ENCODE measurements around the gene SPRR1A. TPM values are rescaled to one million over a fixed set of nuclear protein-coding genes. Genes with fewer than 3 reads are reported as not detected.

SPRR1A gene
- total and polyA plus RNA-seq, 4 donors = not detected

GRCh38 chr1:153032073-153032472 is 48.2 kb downstream of the SPRR1A start:
- intact Hi-C loops (cut with DNase I) = no loop called here
- DNase-seq = no peak
- no peak for ATAC-seq (ENCODE audit: low FRiP score)
- H3K27me3 ChIP-seq (ENCODE audit: control insufficient read depth in 1 of 2, insufficient read depth in 2 of 2, low read length in 1 of 2) = no peaks in the 10 kb centered on the region
- no peak overlapping the region for H3K27ac ChIP-seq (ENCODE audit: low read depth in 1 of 2, low read length in 2 of 2)
- H3K4me3 ChIP-seq (ENCODE audit: low read length in 2 of 2) = no peak overlapping the region
- no peaks in the 10 kb centered on the region for H3K36me3 ChIP-seq (ENCODE audit: control insufficient read depth in 1 of 2, insufficient read depth in 2 of 2, low read length in 1 of 2)
- no peaks in the 10 kb centered on the region for H3K9me3 ChIP-seq (ENCODE audit: control insufficient read depth, low read length)
- no peaks in the 10 kb centered on the region for H3K4me1 ChIP-seq (ENCODE audit: control insufficient read depth in 1 of 2, insufficient read depth in 2 of 2, low read length in 2 of 2)

DNA sequence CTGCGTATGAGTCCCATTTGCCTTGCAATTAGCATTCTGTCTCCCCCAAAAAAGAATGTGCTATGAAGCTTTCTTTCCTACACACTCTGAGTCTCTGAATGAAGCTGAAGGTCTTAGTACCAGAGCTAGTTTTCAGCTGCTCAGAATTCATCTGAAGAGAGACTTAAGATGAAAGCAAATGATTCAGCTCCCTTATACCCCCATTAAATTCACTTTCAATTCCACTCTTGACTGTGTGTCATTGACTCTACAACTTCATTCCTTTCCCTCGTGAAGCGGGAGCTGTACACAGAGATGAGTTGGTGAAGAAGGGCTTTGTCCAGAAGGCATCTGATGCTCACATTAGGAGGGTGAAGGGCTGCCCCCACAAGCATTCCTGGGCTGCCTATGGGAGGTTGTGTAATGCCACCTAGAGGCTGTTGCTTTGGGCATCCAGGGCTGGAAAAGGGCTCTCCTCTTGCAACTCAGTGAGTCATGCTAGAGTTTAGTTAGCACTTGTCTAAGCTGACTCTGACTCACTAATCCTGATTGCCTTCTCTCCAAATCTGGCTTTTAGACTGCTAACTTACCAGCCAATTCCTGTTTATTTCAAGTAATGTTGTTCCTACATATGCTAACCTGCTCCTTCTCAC is 48.9 kb downstream of the SPRR1A start:
- Histone ChIP-seq H3K9me3 (ENCODE audit: control insufficient read depth, low read length) (no peaks in the 10 kb centered on the region), H3K4me3 (ENCODE audit: low read length in 2 of 2) (no peak overlapping the region), H3K36me3 (ENCODE audit: control insufficient read depth in 1 of 2, insufficient read depth in 2 of 2, low read length in 1 of 2) (no peaks in the 10 kb centered on the region), H3K27ac (ENCODE audit: low read depth in 1 of 2, low read length in 2 of 2) (no peak overlapping the region), H3K27me3 (ENCODE audit: control insufficient read depth in 1 of 2, insufficient read depth in 2 of 2, low read length in 1 of 2) (no peaks in the 10 kb centered on the region), H3K4me1 (ENCODE audit: control insufficient read depth in 1 of 2, insufficient read depth in 2 of 2, low read length in 2 of 2) (no peaks in the 10 kb centered on the region)
- WGBS, 2 donors = 28 to 43% methylated on average over 3 of the region's 3 CpGs
- no peak for DNase-seq
- intact Hi-C loops (cut with DNase I) = no loop called here
- ATAC-seq (ENCODE audit: low FRiP score) = no peak

GRCh38 chr1:153035211-153035610 is 51.3 kb downstream of the SPRR1A start:
- Histone ChIP-seq H3K36me3 (ENCODE audit: control insufficient read depth in 1 of 2, insufficient read depth in 2 of 2, low read length in 1 of 2) (no peaks in the 10 kb centered on the region), H3K9me3 (ENCODE audit: control insufficient read depth, low read length) (no peaks in the 10 kb centered on the region), H3K4me1 (ENCODE audit: control insufficient read depth in 1 of 2, insufficient read depth in 2 of 2, low read length in 2 of 2) (no peaks in the 10 kb centered on the region), H3K27ac (ENCODE audit: low read depth in 1 of 2, low read length in 2 of 2) (no peak overlapping the region), H3K27me3 (ENCODE audit: control insufficient read depth in 1 of 2, insufficient read depth in 2 of 2, low read length in 1 of 2) (no peaks in the 10 kb centered on the region), H3K4me3 (ENCODE audit: low read length in 2 of 2) (no peak overlapping the region)
- ATAC-seq (ENCODE audit: low FRiP score) (no peak), DNase-seq (no peak)
- 77% methylated on average over 1 of the region's 1 CpG for WGBS, 2 donors
- intact Hi-C loops (cut with DNase I) = no loop called here

Other genes starting within 250 kb of the SPRR1A start
- not detected for gene KPRP, start 226.1 kb upstream of the SPRR1A start, total RNA-seq
- gene KPRP, start 226.1 kb upstream of the SPRR1A start, polyA plus RNA-seq = not detected
- not detected for gene LCE1F, start 208.9 kb upstream of the SPRR1A start, total RNA-seq
- gene LCE1F, start 208.9 kb upstream of the SPRR1A start, polyA plus RNA-seq = not detected
- not detected for gene LCE1E, start 197.8 kb upstream of the SPRR1A start, total RNA-seq
- gene LCE1E, start 197.8 kb upstream of the SPRR1A start, polyA plus RNA-seq = not detected
- not detected for gene LCE1D, start 187.4 kb upstream of the SPRR1A start, total RNA-seq
- not detected for gene LCE1D, start 187.4 kb upstream of the SPRR1A start, polyA plus RNA-seq
- gene LCE1C, start 177.4 kb upstream of the SPRR1A start, total RNA-seq = not detected
- not detected for gene LCE1C, start 177.4 kb upstream of the SPRR1A start, polyA plus RNA-seq
- not detected for gene LCE1B, start 172.1 kb upstream of the SPRR1A start, total RNA-seq
- not detected for gene LCE1B, start 172.1 kb upstream of the SPRR1A start, polyA plus RNA-seq
- not detected for gene LCE1A, start 156.6 kb upstream of the SPRR1A start, total RNA-seq
- gene LCE1A, start 156.6 kb upstream of the SPRR1A start, polyA plus RNA-seq = not detected
- not detected for gene LCE6A, start 141.2 kb upstream of the SPRR1A start, total RNA-seq
- gene LCE6A, start 141.2 kb upstream of the SPRR1A start, polyA plus RNA-seq = not detected
- gene LCE7A, start 124.1 kb upstream of the SPRR1A start, total RNA-seq = not detected
- gene LCE7A, start 124.1 kb upstream of the SPRR1A start, polyA plus RNA-seq = not detected
- not detected for gene SMCP, start 105.8 kb upstream of the SPRR1A start, total RNA-seq
- not detected for gene SMCP, start 105.8 kb upstream of the SPRR1A start, polyA plus RNA-seq
- not detected for gene IVL, start 75.5 kb upstream of the SPRR1A start, total RNA-seq
- gene IVL, start 75.5 kb upstream of the SPRR1A start, polyA plus RNA-seq = under 1 TPM; 0.13 TPM
- not detected for gene SPRR5, start 36.9 kb upstream of the SPRR1A start, total RNA-seq
- gene SPRR5, start 36.9 kb upstream of the SPRR1A start, polyA plus RNA-seq = not detected
- gene SPRR4, start 13.4 kb upstream of the SPRR1A start, total RNA-seq = not detected
- not detected for gene SPRR4, start 13.4 kb upstream of the SPRR1A start, polyA plus RNA-seq
- under 1 TPM in 1 of 2 donors, not detected in 1; 0.75 TPM for gene SPRR3, start 17.7 kb downstream of the SPRR1A start, total RNA-seq
- gene SPRR3, start 17.7 kb downstream of the SPRR1A start, polyA plus RNA-seq = 10 to 100 TPM in 1 of 2 donors, 1 to 10 TPM in 1; 8.2 to 14.9 TPM
- not detected for gene SPRR1B, start 47.1 kb downstream of the SPRR1A start, total RNA-seq
- gene SPRR1B, start 47.1 kb downstream of the SPRR1A start, polyA plus RNA-seq = 1 to 10 TPM in 1 of 2 donors, under 1 TPM in 1; 0.74 to 1.9 TPM
- not detected for gene SPRR2D, start 57.0 kb downstream of the SPRR1A start, total RNA-seq
- gene SPRR2D, start 57.0 kb downstream of the SPRR1A start, polyA plus RNA-seq = 1 to 10 TPM in 1 of 2 donors, under 1 TPM in 1; 0.56 to 2.6 TPM
- not detected for gene SPRR2A, start 73.4 kb downstream of the SPRR1A start, total RNA-seq
- 1 to 10 TPM in 1 of 2 donors, under 1 TPM in 1; 0.95 to 6.0 TPM for gene SPRR2A, start 73.4 kb downstream of the SPRR1A start, polyA plus RNA-seq
- not detected for gene SPRR2B, start 87.5 kb downstream of the SPRR1A start, total RNA-seq
- not detected for gene SPRR2B, start 87.5 kb downstream of the SPRR1A start, polyA plus RNA-seq
- not detected for gene SPRR2E, start 110.4 kb downstream of the SPRR1A start, total RNA-seq
- under 1 TPM; 0.75 to 0.77 TPM for gene SPRR2E, start 110.4 kb downstream of the SPRR1A start, polyA plus RNA-seq
- not detected for gene SPRR2F, start 129.4 kb downstream of the SPRR1A start, total RNA-seq
- not detected for gene SPRR2F, start 129.4 kb downstream of the SPRR1A start, polyA plus RNA-seq
- gene SPRR2G, start 166.8 kb downstream of the SPRR1A start, total RNA-seq = not detected
- gene SPRR2G, start 166.8 kb downstream of the SPRR1A start, polyA plus RNA-seq = not detected
- not detected for gene LELP1, start 219.3 kb downstream of the SPRR1A start, total RNA-seq
- not detected for gene LELP1, start 219.3 kb downstream of the SPRR1A start, polyA plus RNA-seq
- not detected for gene PRR9, start 233.5 kb downstream of the SPRR1A start, total RNA-seq
- gene PRR9, start 233.5 kb downstream of the SPRR1A start, polyA plus RNA-seq = not detected